Measurements from ENCODE around the gene FBXO47.
A peak's percentile ranks its signal among the peaks of the same experiment; 100 is the strongest.

Gene FBXO47, protein sequence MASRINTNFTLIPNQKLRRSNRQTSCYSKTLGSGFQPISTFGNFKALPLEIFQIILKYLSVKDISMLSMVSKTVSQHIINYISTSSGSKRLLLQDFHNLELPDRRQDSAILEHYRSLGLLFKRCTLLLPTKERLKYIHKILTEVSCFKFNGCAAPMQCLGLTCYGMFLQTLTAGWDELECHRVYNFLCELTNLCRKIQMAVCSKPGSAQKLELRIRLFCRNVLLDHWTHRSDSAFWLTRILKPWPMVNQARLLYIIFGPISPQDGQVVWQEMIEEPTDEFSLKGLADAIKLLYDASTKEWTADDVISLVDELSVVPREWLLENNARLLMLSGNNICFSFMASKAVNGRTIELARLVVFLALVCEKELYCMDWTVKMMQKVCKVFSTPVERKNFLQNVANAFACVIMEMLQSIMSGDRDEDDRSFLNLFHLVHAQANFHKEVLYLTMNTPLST

DNA sequence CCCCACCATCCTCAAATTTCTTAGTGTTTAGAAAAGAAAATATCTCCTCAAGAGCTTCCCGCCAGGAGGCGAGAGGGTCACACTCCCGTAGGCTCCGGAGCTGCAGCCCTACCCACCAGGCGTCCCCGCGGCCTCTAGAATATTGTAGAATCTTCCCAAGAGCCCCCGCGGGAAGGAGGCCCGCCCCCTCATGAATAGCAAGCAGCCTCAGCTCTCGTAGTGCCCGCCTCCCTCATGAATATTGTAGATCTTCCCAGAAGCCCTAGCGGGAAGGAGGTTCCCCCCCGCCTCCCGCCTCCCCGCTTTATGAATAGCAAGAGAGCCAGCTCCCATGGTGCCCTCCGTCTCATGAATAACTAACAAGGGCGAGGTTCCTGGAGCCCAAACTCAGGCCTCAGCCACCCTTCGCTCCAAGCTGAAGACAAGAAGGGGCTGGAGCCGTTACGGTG lies at the start of gene FBXO47:
TSS of gene FBXO47 (minus strand) at position 114 of the 449 bp plus-strand sequence. CDS start 4,378 bp downstream, outside the sequence.
- peak; percentile 87 for DNase-seq (ENCODE audit: low read depth)

DNA sequence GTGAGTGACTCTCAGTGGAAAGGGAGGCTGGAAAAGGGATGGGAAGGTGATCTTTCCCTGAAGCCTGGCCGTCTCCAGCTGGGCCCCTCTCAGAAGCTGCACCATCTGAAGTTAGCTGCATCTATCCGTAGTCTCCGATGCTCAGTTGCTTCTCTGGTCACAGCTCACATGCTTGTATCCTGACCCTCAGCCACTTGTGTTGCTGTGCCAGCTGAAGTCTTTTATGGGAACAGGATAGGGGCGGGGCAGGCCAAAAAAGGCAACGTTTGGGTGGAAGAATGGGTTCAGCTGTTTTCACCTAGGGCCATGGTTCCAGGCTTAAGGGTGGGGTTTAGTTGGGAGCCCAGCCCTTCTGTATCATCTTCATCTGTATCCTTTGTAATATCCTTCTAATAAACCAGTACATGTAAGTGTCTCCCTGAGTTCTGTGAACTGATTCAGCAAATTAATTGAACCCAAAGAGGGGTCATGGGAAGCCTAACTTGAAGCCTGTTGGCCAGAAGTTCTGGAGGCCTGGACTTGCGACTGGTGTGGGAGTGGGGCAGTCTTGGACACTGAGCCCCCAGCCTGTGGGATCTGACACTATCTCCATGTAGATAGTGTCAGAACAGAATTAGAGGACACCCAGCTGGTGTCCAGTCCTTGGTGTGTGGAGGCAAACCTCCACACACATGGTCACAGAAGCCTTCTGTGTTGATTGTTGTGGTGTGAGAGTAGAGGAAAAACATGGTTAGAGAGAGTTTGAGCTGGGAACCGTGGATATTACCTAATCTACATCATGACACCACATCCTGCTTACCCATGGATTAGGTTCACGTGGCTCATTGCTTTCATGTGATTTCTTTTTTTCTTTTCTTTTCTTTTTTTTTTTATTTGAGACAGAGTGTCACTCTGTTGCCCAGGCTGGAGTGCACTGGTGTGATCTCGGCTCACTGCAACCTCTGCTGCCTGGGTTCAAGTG lies 49.3 kb upstream of the FBXO47 start:
- no peak for DNase-seq (ENCODE audit: low read depth)

DNA sequence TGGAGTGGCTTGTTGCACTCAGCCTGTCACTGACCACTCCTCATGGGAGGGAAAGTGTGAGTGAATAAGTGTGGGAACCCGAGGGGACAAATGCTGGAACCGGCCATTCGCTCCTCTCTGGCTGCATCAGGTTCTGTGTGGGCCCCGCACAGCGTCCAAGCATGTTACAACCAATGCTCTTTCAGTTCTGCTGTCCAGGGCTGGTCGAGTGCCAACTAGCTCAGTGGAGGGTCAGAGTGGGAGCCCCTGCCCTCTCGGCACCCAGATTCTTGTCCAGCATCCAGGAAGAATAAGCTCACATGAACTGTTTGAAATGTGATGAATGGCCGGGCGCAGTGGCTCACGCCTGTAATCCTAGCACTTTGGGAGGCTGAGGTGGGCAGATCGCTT lies 48.3 kb upstream of the FBXO47 start:
- DNase-seq (ENCODE audit: low read depth): no peak

DNA sequence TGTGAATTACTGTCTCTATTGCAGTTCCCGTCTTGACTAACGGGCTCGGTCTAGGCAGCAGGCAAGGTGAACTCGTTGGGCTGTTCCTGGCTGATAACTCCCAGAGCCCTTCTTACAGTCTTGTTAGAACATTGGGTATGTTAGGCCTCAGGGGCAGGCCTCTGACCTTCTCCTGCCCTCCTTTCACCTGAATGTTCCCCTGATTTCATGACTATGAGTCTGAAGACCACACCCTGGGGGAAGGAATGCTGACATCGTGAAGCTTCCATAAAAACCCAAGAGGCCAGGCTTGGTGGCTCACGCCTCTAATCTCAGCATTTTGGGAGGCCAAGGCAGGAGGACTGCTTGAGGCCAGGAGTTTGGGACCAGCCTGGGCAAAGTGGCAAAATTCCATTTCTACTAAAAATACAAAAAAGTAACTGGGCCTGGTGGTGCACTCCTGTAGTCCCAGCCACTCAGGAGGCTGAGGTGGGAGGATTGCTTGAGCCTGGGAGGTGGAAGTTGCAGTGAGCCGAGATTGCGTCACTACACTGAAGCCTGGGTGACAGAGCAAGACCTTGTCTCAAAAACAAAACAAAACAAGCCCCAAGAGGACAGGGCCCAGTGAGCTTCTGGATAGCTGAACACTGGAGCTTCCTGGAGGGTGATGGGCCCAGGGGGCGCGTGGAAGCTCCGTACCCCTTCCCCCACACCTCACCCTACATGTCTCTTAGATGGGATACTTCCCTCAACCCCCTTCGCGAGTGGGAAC lies 47.8 kb upstream of the FBXO47 start:
- DNase-seq (ENCODE audit: low read depth): no peak

DNA sequence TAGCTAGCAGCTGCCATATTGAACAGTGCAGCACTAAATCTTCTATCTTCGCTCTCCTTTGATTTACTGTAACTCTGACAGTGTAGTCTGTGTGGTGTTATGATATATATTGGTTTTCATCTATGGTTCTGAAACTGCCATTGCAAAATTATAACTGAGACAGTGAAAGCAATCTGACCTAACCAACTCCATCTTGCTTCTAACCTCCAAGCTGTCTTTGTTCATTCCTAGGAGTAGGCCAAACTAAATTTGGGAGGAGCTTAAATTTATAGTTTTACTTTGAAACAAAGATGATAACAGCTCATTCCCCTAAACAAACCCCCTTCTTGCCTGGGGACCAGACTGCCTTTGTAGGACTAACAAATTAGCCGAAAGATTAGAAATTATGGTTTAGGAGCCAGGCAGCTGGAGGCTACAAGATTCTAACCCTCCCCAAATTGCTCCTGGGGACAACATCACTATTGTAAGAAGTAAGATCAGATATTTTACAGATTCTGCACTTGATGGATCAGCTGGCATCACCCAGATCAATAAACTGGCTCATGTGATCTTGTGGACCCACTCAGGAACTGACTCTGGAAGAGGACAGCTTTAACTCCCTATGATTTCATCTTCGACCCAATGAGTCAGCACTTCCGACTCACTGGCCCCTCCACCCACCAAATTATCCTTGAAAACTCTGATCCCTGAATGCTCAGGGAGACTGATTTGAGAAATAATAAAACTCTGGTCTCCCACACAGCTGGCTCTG lies 47.0 kb upstream of the FBXO47 start:
- no peak for DNase-seq (ENCODE audit: low read depth)

DNA sequence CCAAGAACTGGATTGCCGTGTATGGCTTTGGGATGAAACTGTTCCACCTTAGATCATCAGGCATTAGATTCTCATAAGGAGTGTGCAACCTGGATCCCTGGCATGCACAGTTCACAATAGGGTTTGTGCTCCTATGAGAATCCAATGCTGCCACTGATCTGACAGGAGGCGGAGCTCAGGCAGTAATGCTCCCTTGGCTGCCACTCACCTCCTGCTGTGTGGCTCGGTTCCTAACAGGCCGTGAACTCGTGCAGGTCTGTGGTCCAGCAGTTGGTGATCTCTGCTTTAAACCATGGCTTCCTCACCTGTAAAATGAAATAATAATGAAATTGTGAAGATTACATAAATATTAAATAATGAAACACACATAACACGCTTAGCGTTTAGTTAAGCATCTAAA lies 45.5 kb upstream of the FBXO47 start:
- no peak for DNase-seq (ENCODE audit: low read depth)

DNA sequence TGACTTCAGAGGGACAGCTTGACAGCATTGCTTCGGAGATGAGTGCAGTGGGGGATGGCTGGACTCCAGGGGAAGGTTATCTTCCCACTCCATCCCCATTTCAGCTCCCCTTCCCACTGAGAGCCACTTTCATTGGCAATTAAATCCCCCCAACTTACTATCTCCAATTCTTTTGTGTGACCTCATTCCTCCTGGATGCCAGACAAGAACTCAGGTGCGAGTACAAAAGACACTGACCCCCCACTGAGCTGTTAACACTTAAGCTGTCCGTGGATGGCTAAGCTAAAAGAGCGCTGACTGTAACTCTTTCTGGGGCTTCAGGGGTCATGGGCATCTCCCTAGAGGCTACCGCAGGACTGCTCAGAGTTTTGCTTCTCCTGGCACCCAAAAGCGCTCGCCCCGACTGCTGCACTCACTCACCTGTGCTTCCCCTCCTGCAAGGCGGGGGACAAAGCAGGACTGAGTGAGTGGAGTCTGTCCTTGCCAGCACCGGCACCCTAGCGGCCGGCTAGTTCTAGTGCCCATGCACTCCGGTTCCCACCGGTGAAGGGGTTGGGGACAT lies 44.8 kb upstream of the FBXO47 start:
- no peak for DNase-seq (ENCODE audit: low read depth)

DNA sequence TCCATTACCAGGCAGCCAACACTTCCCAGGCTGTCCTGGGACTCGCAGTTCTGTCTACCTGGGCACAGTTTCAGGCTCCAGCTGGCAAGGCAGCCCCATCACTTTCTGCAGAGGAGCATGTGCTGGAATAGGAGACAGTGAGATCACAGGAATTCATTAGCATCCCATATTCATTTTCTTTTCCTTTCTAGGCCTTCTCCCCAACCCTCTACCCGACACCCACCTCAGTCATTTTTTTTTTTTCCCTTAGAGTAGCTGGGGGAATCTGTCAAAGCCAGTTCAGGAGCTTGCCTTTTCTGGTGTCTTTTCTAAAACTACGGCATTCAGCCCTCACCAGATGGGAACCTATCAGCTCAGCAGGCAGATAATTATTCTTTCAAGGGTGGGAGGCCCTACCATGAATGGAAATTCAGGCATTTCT lies 42.4 kb upstream of the FBXO47 start:
- no peak for DNase-seq (ENCODE audit: low read depth)

DNA sequence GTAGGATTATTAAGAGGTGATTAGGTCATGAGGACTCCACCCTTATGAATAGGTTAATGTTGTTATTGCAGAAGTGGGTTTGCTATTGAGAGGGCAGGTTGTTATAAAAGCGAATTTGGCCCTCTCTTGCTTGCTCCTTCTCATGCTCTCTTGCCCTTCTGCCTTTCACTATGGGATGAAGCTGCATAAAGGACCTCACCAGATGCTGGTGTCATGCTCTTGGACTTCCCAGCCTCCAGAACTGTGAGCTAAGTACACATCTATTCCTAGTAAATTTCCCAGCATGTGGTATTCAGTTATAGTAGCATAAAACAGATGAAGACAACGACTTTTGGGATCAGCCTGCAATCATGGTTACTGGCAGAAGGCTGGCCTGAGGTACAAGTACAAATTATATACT lies 41.4 kb upstream of the FBXO47 start:
- no peak for DNase-seq (ENCODE audit: low read depth)

DNA sequence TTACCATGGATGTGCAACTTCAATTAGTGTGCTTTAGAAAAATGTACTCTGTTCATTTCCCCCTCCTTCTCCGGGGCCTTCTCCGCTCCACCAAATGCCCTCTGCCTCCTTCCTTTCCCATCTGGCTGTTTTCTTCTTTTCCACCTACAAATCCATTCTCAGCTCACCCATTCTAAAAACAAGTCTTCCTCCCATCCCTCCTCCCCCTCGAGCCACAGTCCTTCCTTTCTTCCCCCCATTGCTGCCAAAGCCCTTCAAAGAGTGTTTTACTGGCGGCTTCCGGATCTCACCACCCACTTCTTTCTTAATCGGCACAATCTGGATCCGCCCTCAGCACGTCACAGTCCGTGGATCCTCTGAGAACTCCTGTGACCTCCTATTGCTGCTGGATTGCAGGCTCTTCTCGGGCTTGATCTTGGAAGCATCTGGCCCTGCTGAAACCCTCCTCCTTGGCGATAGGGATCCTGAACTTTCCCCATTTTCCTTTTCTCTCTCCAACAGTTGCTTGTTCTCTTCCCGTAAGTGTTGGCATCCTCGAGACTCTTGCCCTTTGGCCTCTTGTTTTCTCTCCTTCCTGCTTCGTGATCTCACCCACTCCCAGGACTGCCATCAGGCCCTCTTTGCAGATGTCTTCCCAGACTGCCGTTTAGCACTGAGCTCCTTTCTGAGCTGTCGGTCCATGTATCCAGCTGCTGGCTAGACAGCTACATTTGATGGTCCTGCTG lies 36.0 kb upstream of the FBXO47 start:
- DNase-seq (ENCODE audit: low read depth): peak; percentile 66

DNA sequence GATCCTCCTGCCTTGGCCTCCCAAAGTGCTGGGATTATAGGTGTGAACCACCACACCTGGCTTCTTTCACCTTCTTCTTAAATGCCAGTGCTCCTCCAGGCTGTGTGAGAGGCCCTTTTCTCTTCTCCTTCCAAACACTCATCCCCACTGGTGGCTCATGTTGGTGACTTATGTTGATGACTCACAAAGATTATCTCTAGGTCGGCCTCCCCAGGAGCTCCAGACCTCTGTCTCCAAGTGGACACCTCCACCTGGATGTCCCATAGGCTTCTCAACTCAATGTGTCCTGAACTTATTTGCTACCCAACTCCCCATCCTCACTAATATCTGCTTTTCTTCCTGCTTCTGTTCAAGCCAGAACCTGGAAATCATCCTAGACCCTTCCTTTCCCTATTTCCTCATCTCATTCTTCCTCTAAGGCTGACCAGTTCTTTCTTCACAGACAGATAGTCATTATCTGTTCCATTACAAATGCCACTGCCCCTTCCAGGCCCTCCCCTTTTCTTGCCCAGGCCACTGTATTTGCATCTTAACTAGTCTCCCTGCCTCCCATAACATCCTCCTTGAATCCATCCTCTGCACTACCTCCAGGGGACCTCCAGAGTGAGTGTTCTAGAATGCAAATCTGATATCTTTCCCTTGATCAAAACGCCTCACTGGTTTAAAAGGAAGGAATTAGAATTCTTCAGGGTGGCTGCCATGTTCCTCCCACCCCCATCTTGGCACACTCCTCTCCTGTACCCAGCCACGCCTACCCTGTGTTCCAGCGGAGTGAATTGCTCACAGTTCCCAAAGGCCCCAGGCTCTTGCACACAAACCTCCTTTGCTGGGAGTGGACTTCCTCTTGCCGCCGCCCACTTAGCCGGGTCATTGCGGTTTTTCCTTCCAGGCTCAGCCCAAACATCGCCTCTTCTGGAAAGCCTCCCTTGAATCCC lies 34.8 kb upstream of the FBXO47 start:
- DNase-seq (ENCODE audit: low read depth): peak; percentile 82

DNA sequence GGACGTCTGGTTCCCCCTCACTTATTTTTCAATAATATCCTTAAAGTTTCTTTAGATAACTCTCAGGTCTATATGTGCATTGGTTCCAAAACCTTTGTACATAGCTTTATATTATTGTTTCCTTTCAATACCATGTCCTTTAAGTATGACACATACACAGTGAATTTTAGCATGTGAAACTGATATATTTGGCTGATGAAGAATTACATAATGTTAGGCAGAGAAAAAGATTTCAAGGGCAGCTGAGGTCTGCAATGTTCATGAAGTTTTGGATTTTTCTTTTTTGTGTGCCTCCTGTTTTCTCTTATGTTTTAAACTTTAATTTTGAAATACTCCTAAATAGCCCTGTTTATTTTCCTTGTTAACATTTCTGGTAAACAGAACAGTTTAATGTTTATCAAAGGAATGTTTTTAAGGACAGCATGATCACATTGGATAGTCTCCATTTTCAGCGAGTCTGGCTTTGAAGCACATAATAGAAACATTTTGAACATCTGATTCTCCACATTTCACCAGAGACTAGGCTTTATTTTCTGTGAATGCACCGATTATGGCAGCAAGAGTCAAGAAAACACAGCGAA lies 32.9 kb upstream of the FBXO47 start:
- DNase-seq (ENCODE audit: low read depth): no peak

DNA sequence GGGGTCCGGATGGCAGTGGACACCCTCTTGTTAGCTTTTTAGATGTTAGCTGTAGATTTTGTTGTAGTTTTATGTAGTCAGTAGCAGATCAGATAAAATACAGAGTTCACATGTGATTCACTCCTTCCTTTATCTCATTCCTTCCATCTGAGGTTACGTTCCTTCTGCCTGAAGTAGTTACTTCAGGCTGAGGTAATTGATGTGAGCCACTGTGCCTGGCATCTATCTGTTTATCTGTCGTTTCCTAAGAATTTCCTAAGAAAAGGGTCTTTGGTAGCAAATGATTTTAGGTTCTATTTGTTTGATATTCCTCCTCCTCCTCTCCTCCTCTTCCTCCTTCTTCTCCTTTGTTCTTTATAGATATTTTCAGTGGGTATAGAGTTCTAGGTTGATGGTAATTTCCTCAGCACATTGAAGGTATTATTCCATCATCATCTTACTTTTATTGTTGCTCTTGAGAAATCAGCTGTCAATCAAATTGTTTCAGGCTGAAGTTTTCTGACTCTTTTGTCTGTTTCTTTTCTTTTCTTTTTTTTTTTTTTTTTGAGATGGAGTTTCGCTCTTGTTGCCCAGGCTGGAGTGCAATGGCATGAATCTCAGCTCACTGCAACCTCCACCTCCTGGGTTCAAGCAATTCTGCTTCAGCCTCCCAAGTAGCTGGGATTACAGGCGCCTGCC lies 29.6 kb upstream of the FBXO47 start:
- no peak for DNase-seq (ENCODE audit: low read depth)

DNA sequence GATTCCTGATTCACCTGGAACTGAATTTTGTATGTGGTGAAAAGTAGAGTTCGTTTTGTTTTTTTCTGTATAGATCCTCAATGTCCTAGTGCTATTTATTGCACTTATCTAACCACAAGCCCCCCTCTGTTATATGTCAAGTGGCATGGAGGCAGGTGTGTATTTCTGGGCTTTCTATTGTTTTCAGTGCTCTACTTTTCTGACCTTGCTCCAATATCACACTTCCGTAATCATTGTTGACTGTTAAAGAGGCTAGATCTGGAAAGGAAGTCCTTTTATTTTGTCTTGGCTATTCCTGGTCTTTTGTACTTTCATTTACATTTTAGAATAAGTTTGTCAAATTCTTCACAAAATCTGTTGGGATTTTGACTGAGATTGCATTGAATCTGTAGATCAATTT lies 26.8 kb upstream of the FBXO47 start:
- DNase-seq (ENCODE audit: low read depth): no peak

DNA sequence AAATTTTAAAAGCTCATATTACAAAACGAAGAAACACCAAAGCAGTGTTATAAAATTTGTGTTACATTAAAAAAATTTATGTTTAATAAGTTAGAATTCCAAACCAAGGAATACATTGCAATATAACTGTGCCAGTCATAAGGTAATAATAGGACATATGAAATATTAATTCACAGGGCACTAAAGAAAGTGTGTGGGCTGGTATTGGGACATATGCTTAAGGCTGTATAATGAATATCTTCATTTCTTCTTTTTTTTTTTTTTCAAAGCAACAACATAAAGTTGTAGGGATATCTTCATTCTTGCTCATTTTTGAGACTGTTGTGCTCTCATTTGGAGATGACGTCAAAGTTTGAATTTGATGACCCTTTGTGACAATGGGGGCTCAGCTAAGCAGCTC lies 17.5 kb upstream of the FBXO47 start:
- no peak for DNase-seq (ENCODE audit: low read depth)

DNA sequence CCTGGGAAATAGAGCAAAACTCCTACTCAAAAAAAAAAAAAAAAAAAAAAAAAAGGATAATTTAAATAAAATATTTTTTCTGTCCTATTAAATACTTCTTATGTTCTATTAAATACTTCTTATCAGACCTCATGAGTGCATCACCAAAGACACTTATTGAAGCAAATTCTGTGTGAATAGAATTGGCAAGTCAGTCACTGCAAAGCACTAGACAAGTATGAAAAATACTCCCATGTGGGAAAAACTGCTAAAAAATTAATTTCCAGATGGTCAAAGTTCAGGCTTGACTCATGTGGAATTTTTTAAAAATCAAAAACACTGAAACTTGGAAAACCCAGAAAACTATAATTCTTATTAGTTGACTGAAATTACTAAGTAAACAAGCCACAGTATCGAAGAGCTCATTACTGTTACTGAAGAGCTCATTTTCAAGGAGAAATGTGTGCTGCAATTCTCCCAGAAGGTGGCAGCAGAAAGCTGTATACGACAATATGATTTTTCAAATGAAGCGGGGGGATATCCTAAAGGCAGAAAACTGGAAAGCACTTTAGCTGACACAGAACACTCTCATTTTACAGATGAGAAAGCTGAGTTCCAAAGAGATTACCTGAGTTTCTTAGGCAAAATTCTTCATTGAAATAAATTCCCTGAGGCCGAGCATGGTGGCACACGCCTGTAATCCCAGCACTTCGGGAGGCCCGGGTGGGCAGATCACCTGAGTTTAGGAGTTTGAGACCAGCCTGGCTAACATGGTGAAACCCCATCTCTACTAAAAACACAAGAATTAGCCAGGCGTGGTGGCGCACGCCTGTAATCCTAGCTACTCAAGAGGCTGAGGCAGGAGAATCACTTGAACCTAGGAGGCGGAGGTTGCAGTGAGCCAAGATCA lies 15.9 kb upstream of the FBXO47 start:
- DNase-seq (ENCODE audit: low read depth): peak; percentile 67

DNA sequence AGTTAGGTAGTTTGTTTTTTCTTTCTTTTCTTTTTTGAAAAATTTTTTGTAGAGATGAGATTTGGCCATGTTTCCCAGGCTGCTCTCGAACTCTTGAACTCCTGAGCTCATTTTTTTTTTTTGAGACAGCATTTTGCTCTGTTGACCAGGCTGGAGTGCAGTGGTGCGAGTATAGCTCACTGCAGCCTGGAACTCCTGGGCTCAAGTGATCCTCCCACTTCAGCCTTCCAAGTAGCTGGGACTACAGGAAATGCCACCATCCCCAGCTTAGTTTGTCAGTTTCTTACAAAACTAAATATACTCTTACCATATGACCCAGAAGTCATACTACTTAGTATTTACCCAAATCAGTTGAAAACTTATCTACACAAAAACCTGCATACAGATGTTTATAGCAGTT lies 14.4 kb upstream of the FBXO47 start:
- no peak for DNase-seq (ENCODE audit: low read depth)

All from fibroblast of the conjunctiva (primary cell).